Right lobe of liver (tissue), 6 donors: ENCODE data around the gene BCL2. TPM values are rescaled to one million over a fixed set of nuclear protein-coding genes. Genes with fewer than 3 reads are reported as not detected.

Experiments used
- ATAC-seq, 4 donors: fragments of 200-7000 bp; cut with Tn5 transposase; one replicate each; pipeline ENCODE4 v1.9.1; 2020; ENCODE audit warnings: mild to moderate bottlenecking in 4 of 4, moderate library complexity in 4 of 4
- DNase-seq, 3 donors: peaks; one replicate each; pipeline ENCODE4 v3.0.0-alpha.2; 2020
- H3K27ac ChIP-seq, 3 donors: fragments of 200-600 bp; one replicate each; pipeline ENCODE4 v1.8.0; 2022
- H3K27me3 ChIP-seq, 2 donors: fragments of 200-600 bp; one replicate each; pipeline ENCODE4 v1.8.0; 2022
- H3K36me3 ChIP-seq, 4 donors: fragments of 200-600 bp; sonication (generic) in 1 of 4; one replicate each; pipeline versions ENCODE4 v1.5.1 to v1.8.0; 2017 to 2022; ENCODE audit warnings: control low read depth in 1 of 4
- H3K4me1 ChIP-seq, 4 donors: fragments of 200-600 bp; sonication (generic) in 1 of 4; one replicate each; pipeline versions ENCODE4 v1.5.1 to v1.8.0; 2017 to 2022; ENCODE audit warnings: control low read depth in 1 of 4
- H3K4me3 ChIP-seq, 3 donors: fragments of 200-600 bp; one replicate each; pipeline ENCODE4 v1.8.0; 2022
- H3K9me3 ChIP-seq, 4 donors: fragments of 200-600 bp; sonication (generic) in 1 of 4; one replicate each; pipeline versions ENCODE4 v1.5.1 to v1.8.0; 2017 to 2022; ENCODE audit warnings: control low read depth in 1 of 4
- CTCF ChIP-seq, 4 donors: fragments of 200-600 bp in 3 of 4; fragments of 450-650 bp in 1 of 4; IDR thresholded peaks; one replicate each; pipeline versions ENCODE4 v1.5.1 to v1.8.0; 2016 to 2022; ENCODE audit warnings: antibody characterized with exemption in 4 of 4, mild to moderate bottlenecking in 2 of 4
- POLR2A ChIP-seq: fragments of 450-650 bp; IDR thresholded peaks from one replicate; pipeline ENCODE4 v1.6.1; 2017; ENCODE audit warnings: antibody characterized with exemption, mild to moderate bottlenecking
- whole genome bisulfite sequencing: methylation state at CpG from one replicate; pipeline ENCODE4 v1.1.6; 2018; ENCODE audit warnings: low coverage, low lambda C conversion rate; ENCODE audit not compliant: insufficient coverage; ENCODE audit errors: missing lambda C conversion rate; 5-methylcytosine and 5-hydroxymethylcytosine counted together
- intact Hi-C, 2 donors: fragments of 100-400 bp; cut with DNase I; formaldehyde crosslinking; loops; one replicate each; pipeline versions ENCODE4 v1.11.2 to v1.14.1; 2022
- total RNA-seq, 6 experiments: library from RNA; depleted of rRNA in 2 of 6; stranded (reverse); fragments of >200 nt in 2 of 6; fragmentation: NEBNext Ultra II Directional in 3 of 6; extraction: Animal tissue kit (Norgen Biotek cat#: 25700) in 3 of 6; gene quantifications; one replicate each; pipeline versions ENCODE4 v1.1.0 to v1.2.4, GENCODE V29; 2016 to 2023
- donor health status: DM: no; HTN: yes; CAD: no.
- donor health status: DM: no; HTN: no; CAD: no.
- donor health status: DM: no; HTN: no; CAD: no.
- donor health status: DM: no; HTN: yes; CAD: no.
- donor health status: DM: no; HTN: yes; CAD: no.

Gene BCL2
- total RNA-seq, 6 experiments from 2014 or later, result 0.73 to 4.7 (median 2.7) TPM

- TF ChIP-seq CTCF (IDR thresholded peaks at IDR 0.05) (no peak), POLR2A (no peak)
Measured at GRCh38 chr18:63152791-63153190, 166.8 kb downstream of the BCL2 start.

GRCh38 chr18:63152096-63152495 lies 167.5 kb downstream of the BCL2 start:
- intact Hi-C loops, result no loop called here
- H3K4me3 ChIP-seq, result no peak overlapping the region
- H3K4me1 ChIP-seq, result peaks cover 0 to 28% (median 11%) of the 10 kb centered on the region in 4 donors
- H3K27me3 ChIP-seq, result no peaks in the 10 kb centered on the region
- H3K9me3 ChIP-seq, result no peaks in the 10 kb centered on the region
- peak in 1 of 4 donors; percentile 11 for ATAC-seq
- TF ChIP-seq POLR2A, result no peak
- TF ChIP-seq CTCF (IDR thresholded peaks at IDR 0.05), result no peak
- H3K36me3 ChIP-seq, result no peaks in the 10 kb centered on the region
- 32% methylated on average over 3 of the region's 3 CpGs for WGBS
- no peak overlapping the region for H3K27ac ChIP-seq
- no peak for DNase-seq

More at GRCh38 chr18:63152791-63153190, 166.8 kb downstream of the BCL2 start:
- Histone ChIP-seq H3K9me3 (no peaks in the 10 kb centered on the region), H3K27me3 (no peaks in the 10 kb centered on the region), H3K36me3 (no peaks in the 10 kb centered on the region), H3K4me1 (peaks cover 0 to 23% (median 9%) of the 10 kb centered on the region in 4 donors), H3K4me3 (no peak overlapping the region), H3K27ac (no peak overlapping the region)
- intact Hi-C loops, result no loop called here
- WGBS, result 96% methylated on average over 7 of the region's 7 CpGs
- ATAC-seq (no peak), DNase-seq (no peak)

- no peaks in the 10 kb centered on the region for H3K9me3 ChIP-seq
- H3K27ac ChIP-seq, result no peak overlapping the region
- intact Hi-C loops, result no loop called here
- DNase-seq, result no peak
- TF ChIP-seq CTCF (IDR thresholded peaks at IDR 0.05) (no peak), POLR2A (no peak)
- 91% methylated on average over 5 of the region's 5 CpGs for WGBS
- no peak overlapping the region for H3K4me3 ChIP-seq
- no peaks in the 10 kb centered on the region for H3K36me3 ChIP-seq
- no peak for ATAC-seq
- no peaks in the 10 kb centered on the region for H3K27me3 ChIP-seq
- H3K4me1 ChIP-seq, result peaks cover 0 to 28% (median 11%) of the 10 kb centered on the region in 4 donors
Measured at GRCh38 chr18:63151539-63151938, 168.0 kb downstream of the BCL2 start.

- Histone ChIP-seq H3K36me3 (no peaks in the 10 kb centered on the region), H3K27me3 (no peaks in the 10 kb centered on the region), H3K9me3 (no peaks in the 10 kb centered on the region), H3K4me1 (peaks cover 0 to 28% (median 11%) of the 10 kb centered on the region in 4 donors), H3K27ac (no peak overlapping the region), H3K4me3 (no peak overlapping the region)
- 87% methylated on average over 4 of the region's 4 CpGs for WGBS
- TF ChIP-seq CTCF (IDR thresholded peaks at IDR 0.05), result no peak
- no peak for TF ChIP-seq POLR2A
- no peak for DNase-seq
- no peak for ATAC-seq
- intact Hi-C loops, result no loop called here
Measured at GRCh38 chr18:63150942-63151421, 168.6 kb downstream of the BCL2 start.

GRCh38 chr18:63150326-63150725 lies 169.2 kb downstream of the BCL2 start:
- peaks cover 0 to 24% (median 11%) of the 10 kb centered on the region in 4 donors for H3K4me1 ChIP-seq
- TF ChIP-seq CTCF (IDR thresholded peaks at IDR 0.05) (no peak), POLR2A (no peak)
- no peak overlapping the region for H3K4me3 ChIP-seq
- WGBS, result 74% methylated on average over 8 of the region's 8 CpGs
- intact Hi-C loops, result no loop called here
- H3K27me3 ChIP-seq, result no peaks in the 10 kb centered on the region
- ATAC-seq (no peak), DNase-seq (no peak)
- H3K9me3 ChIP-seq, result no peaks in the 10 kb centered on the region
- H3K36me3 ChIP-seq, result no peaks in the 10 kb centered on the region
- H3K27ac ChIP-seq, result peak overlapping the region in 1 of 3 donors; percentile 96
